Prostate gland (tissue), 2 donors: ENCODE data around the gene SMIM35. TPM values are rescaled to one million over a fixed set of nuclear protein-coding genes. Genes with fewer than 3 reads are reported as not detected.

Experiments used
- DNase-seq: peaks from one replicate; pipeline ENCODE4 v3.0.0-alpha.2; 2019; ENCODE audit warnings: low spot score
- H3K27ac ChIP-seq, 2 donors: fragments of 200-600 bp; sonication (generic); 2 replicates each; pipeline ENCODE4 v1.5.1; 2017 to 2019
- H3K27me3 ChIP-seq: fragments of 200-600 bp; sonication (generic); replicated peaks from 2 replicates; pipeline ENCODE4 v1.5.1; 2019; ENCODE audit not compliant: insufficient read depth
- H3K36me3 ChIP-seq, 2 donors: fragments of 200-600 bp; sonication (generic); 1 replicate in 1 of 2; 2 replicates in 1 of 2; pipeline versions ENCODE4 v1.5.1 to v1.8.1; 2017 to 2019
- H3K4me1 ChIP-seq: fragments of 200-600 bp; sonication (generic); replicated peaks from 2 replicates; pipeline ENCODE4 v1.5.1; 2019
- H3K4me3 ChIP-seq, 2 donors: fragments of 200-600 bp; sonication (generic); 2 replicates each; pipeline ENCODE4 v1.5.1; 2017 to 2019
- H3K9me3 ChIP-seq: fragments of 200-600 bp; sonication (generic); 2 replicates; pipeline ENCODE4 v1.5.1; 2017
- POLR2A ChIP-seq: fragments of 450-650 bp; IDR thresholded peaks from one replicate; pipeline ENCODE4 v1.6.1; 2016; ENCODE audit warnings: antibody characterized with exemption, mild to moderate bottlenecking
- POLR2AphosphoS5 ChIP-seq: sonication (generic); formaldehyde crosslinking; IDR thresholded peaks from one replicate; pipeline ENCODE4 v1.6.1; 2017; ENCODE audit warnings: antibody characterized with exemption
- WGBS: methylation state at CpG from one replicate; pipeline ENCODE4 v1.1.5; 2018; 5-methylcytosine and 5-hydroxymethylcytosine counted together
- intact Hi-C: fragments of 100-400 bp; cut with DNase I; formaldehyde crosslinking; loops from one replicate; pipeline ENCODE4 v1.14.2; 2022
- total RNA-seq, 2 donors: library from RNA; depleted of rRNA; stranded (reverse); fragments of >200 nt; gene quantifications; one replicate each; pipeline ENCODE4 v1.1.0, GENCODE V29; 2016
- TF ChIP-seq, protein P1 (sequence below), 4 experiments: fragments of 200-600 bp in 2 of 4; fragments of 450-650 bp in 2 of 4; sonication (generic) in 2 of 4; IDR thresholded peaks; 1 replicate in 3 of 4; 2 replicates in 1 of 4; pipeline ENCODE4 v1.5.1; 2016 to 2019; ENCODE audit warnings: antibody characterized with exemption in 4 of 4, mild to moderate bottlenecking in 2 of 4, moderate library complexity in 2 of 4

The SMIM35 gene
- total RNA-seq, 2 donors from 2014 or later: 0.09 TPM; not detected in 1

DNA sequence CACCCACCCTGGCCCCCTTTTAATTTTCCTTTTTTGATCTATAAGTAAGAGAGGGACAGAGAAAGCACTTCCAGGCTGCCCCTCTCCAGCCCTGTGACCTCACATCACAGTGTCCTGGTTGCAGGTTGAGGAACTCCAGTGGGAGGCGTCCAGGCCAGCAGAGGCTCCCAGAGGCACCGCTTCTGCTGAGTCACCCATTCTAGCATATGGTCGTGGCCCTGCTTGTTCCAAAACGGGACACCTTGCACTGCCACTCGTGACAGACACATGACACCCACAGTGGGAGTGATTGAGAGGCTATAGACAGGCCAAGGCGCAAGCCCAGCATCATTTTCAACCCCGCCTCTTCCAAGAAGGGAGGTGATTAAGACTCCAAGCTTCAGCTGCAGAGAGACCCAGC is 25.9 kb downstream of the SMIM35 start:
- Histone ChIP-seq H3K27ac (no peak overlapping the region), H3K27me3 (no peaks in the 10 kb centered on the region), H3K9me3 (no peaks in the 10 kb centered on the region), H3K4me1 (no peaks in the 10 kb centered on the region), H3K4me3 (no peak overlapping the region), H3K36me3 (no peaks in the 10 kb centered on the region)
- no peak for DNase-seq
- 66% methylated on average over 7 of the region's 7 CpGs for WGBS
- no peak for TF ChIP-seq POLR2A
- TF ChIP-seq, protein P1, sequence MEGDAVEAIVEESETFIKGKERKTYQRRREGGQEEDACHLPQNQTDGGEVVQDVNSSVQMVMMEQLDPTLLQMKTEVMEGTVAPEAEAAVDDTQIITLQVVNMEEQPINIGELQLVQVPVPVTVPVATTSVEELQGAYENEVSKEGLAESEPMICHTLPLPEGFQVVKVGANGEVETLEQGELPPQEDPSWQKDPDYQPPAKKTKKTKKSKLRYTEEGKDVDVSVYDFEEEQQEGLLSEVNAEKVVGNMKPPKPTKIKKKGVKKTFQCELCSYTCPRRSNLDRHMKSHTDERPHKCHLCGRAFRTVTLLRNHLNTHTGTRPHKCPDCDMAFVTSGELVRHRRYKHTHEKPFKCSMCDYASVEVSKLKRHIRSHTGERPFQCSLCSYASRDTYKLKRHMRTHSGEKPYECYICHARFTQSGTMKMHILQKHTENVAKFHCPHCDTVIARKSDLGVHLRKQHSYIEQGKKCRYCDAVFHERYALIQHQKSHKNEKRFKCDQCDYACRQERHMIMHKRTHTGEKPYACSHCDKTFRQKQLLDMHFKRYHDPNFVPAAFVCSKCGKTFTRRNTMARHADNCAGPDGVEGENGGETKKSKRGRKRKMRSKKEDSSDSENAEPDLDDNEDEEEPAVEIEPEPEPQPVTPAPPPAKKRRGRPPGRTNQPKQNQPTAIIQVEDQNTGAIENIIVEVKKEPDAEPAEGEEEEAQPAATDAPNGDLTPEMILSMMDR (IDR thresholded peaks at IDR 0.05): no peak
- no peak for TF ChIP-seq POLR2AphosphoS5
- intact Hi-C loops: no loop called here

DNA sequence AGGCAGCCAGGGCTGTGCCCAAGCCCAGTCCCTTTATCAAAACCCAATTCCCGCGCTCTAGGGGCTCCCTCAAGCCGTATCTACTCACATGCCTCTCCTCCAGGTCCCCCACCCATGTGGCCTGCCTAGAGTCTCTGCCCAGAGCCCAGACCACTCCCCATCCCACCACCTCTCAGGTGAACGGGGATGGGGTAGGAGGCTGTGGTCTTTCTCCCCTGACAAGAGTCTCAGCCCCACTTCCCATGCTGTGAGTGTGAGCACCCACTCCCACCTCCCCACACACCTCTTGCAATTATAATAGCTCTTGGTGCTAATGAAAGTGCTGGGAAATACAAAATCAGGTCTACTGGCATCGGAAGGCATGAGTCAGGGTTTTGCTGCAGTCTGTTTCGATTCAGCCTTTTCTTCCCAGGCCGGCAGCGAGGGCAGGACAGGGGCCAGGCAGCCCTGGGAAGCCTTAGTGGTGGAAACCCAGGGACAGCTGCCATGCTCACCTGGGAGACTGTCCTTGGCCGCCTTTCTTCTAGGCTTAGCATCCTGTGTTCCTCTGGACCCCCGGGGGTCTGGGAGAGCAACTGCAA is 26.6 kb downstream of the SMIM35 start:
- no peaks in the 10 kb centered on the region for H3K36me3 ChIP-seq
- H3K4me1 ChIP-seq: no peaks in the 10 kb centered on the region
- no peak for DNase-seq
- H3K27me3 ChIP-seq: no peaks in the 10 kb centered on the region
- intact Hi-C loops: no loop called here
- TF ChIP-seq POLR2AphosphoS5 (no peak), POLR2A (no peak)
- TF ChIP-seq, protein P1 (IDR thresholded peaks at IDR 0.05): no peak
- no peaks in the 10 kb centered on the region for H3K9me3 ChIP-seq
- WGBS: 88% methylated on average over 9 of the region's 10 CpGs
- H3K27ac ChIP-seq: no peak overlapping the region
- H3K4me3 ChIP-seq: no peak overlapping the region

DNA sequence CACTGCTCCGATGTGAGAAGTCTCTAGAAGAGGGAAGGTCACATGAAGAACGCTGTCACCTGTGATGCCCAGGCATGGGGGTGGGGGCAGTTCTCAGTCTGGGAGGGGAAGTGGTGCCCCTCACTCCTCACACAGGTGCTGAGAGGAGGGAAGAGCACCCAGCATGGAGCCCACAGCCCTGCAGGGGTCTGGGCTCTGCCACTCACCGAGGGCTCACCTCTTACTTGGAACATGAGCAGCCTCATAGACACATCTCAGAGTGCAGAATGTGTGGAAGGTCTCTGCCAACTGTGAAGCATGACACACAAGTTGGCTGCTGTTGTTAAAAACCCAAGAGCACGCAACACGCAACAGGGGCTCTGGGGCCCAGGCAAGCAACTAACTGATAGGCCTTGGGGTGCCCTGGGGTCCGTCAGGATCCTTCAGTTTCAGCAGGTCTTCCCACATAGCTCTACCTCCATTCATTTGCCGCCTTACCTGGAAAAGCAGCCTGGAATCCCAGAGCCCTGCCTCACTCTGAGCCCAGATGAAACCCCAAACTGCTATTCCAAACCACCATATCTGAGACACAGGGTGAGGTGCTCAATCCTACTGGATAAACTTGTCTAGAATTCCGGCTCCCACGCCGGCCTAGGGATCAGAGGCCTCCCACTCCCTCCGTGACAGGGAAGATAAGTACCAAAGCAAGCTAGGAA is 27.4 kb downstream of the SMIM35 start:
- Histone ChIP-seq H3K4me1 (no peaks in the 10 kb centered on the region), H3K4me3 (no peak overlapping the region), H3K9me3 (no peaks in the 10 kb centered on the region), H3K27me3 (no peaks in the 10 kb centered on the region), H3K27ac (no peak overlapping the region), H3K36me3 (no peaks in the 10 kb centered on the region)
- DNase-seq: no peak
- WGBS: 96% methylated on average over 11 of the region's 11 CpGs
- intact Hi-C loops: loop anchor here (10.0 kb wide), 2 partner anchors 215 to 615 kb away; no protein-coding TSS in a partner anchor
- TF ChIP-seq, protein P1 (IDR thresholded peaks at IDR 0.05): no peak
- no peak for TF ChIP-seq POLR2A
- TF ChIP-seq POLR2AphosphoS5: no peak

DNA sequence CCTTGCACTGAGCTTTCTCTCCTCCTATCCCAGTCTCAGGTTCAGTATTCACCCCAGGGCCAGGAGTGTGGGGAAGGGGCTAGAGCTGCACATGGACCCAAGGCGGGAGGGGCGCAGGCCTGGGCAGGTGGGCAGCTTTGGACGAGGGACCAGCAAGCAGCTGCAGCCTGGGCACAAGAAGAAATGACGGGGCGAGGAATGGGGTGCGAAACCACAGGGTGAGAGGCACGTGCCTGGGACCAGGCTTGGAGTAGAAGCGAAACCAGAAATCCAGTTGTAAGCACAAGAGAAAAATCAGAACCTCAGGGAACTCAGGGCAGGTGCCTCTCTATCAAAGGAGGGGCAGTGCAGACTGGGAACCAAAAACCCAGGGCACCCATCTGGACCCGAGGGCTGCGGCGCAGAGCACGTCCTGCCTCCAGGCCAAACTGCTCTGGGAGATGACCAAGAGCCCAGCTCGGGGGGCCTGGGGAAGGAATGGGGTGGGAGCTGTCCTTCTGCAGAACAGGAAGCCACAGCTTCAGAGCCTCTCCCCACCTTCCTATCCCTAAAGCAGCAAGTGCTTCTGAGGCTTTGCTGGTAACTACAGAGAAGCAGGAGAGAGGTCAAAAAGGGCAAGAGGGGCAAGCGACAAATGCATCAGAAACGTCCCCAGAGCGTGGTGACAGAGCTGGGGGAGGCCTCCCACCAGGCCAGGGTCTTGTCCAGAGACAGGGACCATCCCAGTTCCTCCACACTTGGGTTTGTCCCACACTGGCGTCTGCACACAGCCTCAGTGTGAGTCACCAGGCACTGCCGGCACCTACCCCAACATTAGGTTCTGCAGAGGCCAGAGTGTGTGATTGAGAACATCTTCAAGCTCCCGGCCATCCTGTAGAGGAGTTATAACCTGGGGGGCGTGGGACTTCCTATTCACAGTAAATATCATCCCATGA is 28.2 kb downstream of the SMIM35 start:
- intact Hi-C loops: loop anchor here (10.0 kb wide), 2 partner anchors 214 to 614 kb away; no protein-coding TSS in a partner anchor
- no peak overlapping the region for H3K27ac ChIP-seq
- 85% methylated on average over 20 of the region's 20 CpGs for WGBS
- H3K9me3 ChIP-seq: no peaks in the 10 kb centered on the region
- TF ChIP-seq POLR2A: no peak
- no peak for TF ChIP-seq POLR2AphosphoS5
- TF ChIP-seq, protein P1 (IDR thresholded peaks at IDR 0.05): no peak
- no peak for DNase-seq
- no peaks in the 10 kb centered on the region for H3K36me3 ChIP-seq
- H3K4me3 ChIP-seq: no peak overlapping the region
- no peaks in the 10 kb centered on the region for H3K4me1 ChIP-seq
- H3K27me3 ChIP-seq: no peaks in the 10 kb centered on the region
